ENCODE measurements around the gene MAP3K10.
"Not testable (repeated sequence)": the region's sequence is repeated elsewhere in the genome, so short reads cannot be mapped to it uniquely, and the experiment has no call there.

The MAP3K10 gene

GRCh38 chr19:40217027-40217810 is 26.0 kb downstream of the MAP3K10 start:
- DNase-seq (ENCODE audit: low spot score), result no peak

- no peak for DNase-seq (ENCODE audit: low spot score)
Measured at GRCh38 chr19:40217934-40218890, 27.0 kb downstream of the MAP3K10 start, which contains the start of gene TTC9B. TTC9B (minus strand) TSS chr19:40218384; CDS start chr19:40218381, 3 bp downstream.

GRCh38 chr19:40219029-40219428 is 27.8 kb downstream of the MAP3K10 start:
- DNase-seq (ENCODE audit: low spot score), result not testable (repeated sequence)

- peak; percentile 88 for DNase-seq (ENCODE audit: low spot score)
Measured at GRCh38 chr19:40219721-40220276, 28.6 kb downstream of the MAP3K10 start.

- no peak for DNase-seq (ENCODE audit: low spot score)
Measured at GRCh38 chr19:40220674-40221073, 29.4 kb downstream of the MAP3K10 start.

GRCh38 chr19:40221858-40222619 is 30.8 kb downstream of the MAP3K10 start:
- peak; percentile 98 for DNase-seq (ENCODE audit: low spot score)

- no peak for DNase-seq (ENCODE audit: low spot score)
Measured at GRCh38 chr19:40223135-40223822, 32.1 kb downstream of the MAP3K10 start.

- no peak for DNase-seq (ENCODE audit: low spot score)
Measured at GRCh38 chr19:40224342-40225150, 33.3 kb downstream of the MAP3K10 start.

- DNase-seq (ENCODE audit: low spot score), result no peak
Measured at GRCh38 chr19:40225440-40226305, 34.4 kb downstream of the MAP3K10 start.

GRCh38 chr19:40228346-40228745 is 37.1 kb downstream of the MAP3K10 start:
- DNase-seq (ENCODE audit: low spot score), result no peak

GRCh38 chr19:40228863-40229262 is 37.6 kb downstream of the MAP3K10 start:
- no peak for DNase-seq (ENCODE audit: low spot score)

- DNase-seq (ENCODE audit: low spot score), result no peak
Measured at GRCh38 chr19:40229484-40229883, 38.3 kb downstream of the MAP3K10 start.

GRCh38 chr19:40229926-40230417 is 38.7 kb downstream of the MAP3K10 start:
- DNase-seq (ENCODE audit: low spot score), result no peak

GRCh38 chr19:40231057-40231456 is 39.8 kb downstream of the MAP3K10 start:
- DNase-seq (ENCODE audit: low spot score), result no peak

GRCh38 chr19:40231544-40232424 is 40.6 kb downstream of the MAP3K10 start:
- DNase-seq (ENCODE audit: low spot score), result peak; percentile 38

GRCh38 chr19:40232479-40232878 is 41.3 kb downstream of the MAP3K10 start:
- DNase-seq (ENCODE audit: low spot score), result no peak

- no peak for DNase-seq (ENCODE audit: low spot score)
Measured at GRCh38 chr19:40232949-40233810, 42.0 kb downstream of the MAP3K10 start.
